H1 (cell line): ENCODE results near the gene MT4.

Experiments used
- ATF3 ChIP-seq: IDR thresholded peaks from 2 replicates; pipeline ENCODE4 v1.6.1; 2011; ENCODE audit warnings: low read depth, mild to moderate bottlenecking, low read length; ENCODE audit not compliant: insufficient read depth
- EZH2 ChIP-seq: fragments of 200-600 bp; sonication (generic); IDR thresholded peaks from 2 replicates; pipeline ENCODE4 v1.7.1; 2012; ENCODE audit warnings: low read depth, mild to moderate bottlenecking, moderate library complexity, low read length, inconsistent platforms; ENCODE audit not compliant: severe bottlenecking
- GABPA ChIP-seq: IDR thresholded peaks from 2 replicates; pipeline ENCODE4 v1.6.1; 2011; ENCODE audit warnings: mild to moderate bottlenecking, low read length, moderate library complexity, borderline replicate concordance; ENCODE audit not compliant: insufficient read depth
- HDAC2 ChIP-seq, 2 experiments: fragments of 300-600 bp in 1 of 2; sonication (generic) in 1 of 2; IDR thresholded peaks; 2 replicates each; pipeline ENCODE4 v1.6.1; 2011 to 2012; ENCODE audit warnings: low read depth in 2 of 2, low read length in 2 of 2, mild to moderate bottlenecking in 2 of 2, moderate library complexity in 2 of 2, borderline replicate concordance in 1 of 2, inconsistent platforms in 1 of 2
- MAFK ChIP-seq: IDR thresholded peaks from 2 replicates; pipeline ENCODE4 v1.6.1; 2012; ENCODE audit warnings: low read depth, mild to moderate bottlenecking, improper control_type of control experiment, low read length
- MAX ChIP-seq: IDR thresholded peaks from 2 replicates; pipeline ENCODE4 v1.6.1; 2012; ENCODE audit warnings: inconsistent platforms
- POLR2A ChIP-seq, 2 experiments: IDR thresholded peaks; 1 replicate in 1 of 2; 2 replicates in 1 of 2; pipeline ENCODE4 v1.6.1; 2011; ENCODE audit warnings: low read depth in 2 of 2, low read length in 2 of 2, mild to moderate bottlenecking in 2 of 2; ENCODE audit errors: control extremely low read depth in 1 of 2
- RFX5 ChIP-seq: IDR thresholded peaks from 2 replicates; pipeline ENCODE4 v1.6.1; 2011; ENCODE audit warnings: low read depth, low read length, improper control_type of control experiment, borderline replicate concordance
- SIN3A ChIP-seq, 2 experiments: IDR thresholded peaks in 1 of 2; conservative IDR thresholded peaks in 1 of 2; 2 replicates each; pipeline ENCODE4 v1.6.1; 2011 to 2012; ENCODE audit warnings: low read length in 2 of 2, improper control_type of control experiment in 1 of 2, low read depth in 1 of 2, mild to moderate bottlenecking in 1 of 2
- SIRT6 ChIP-seq: IDR thresholded peaks from one replicate; pipeline ENCODE4 v1.7.1; 2012; ENCODE audit warnings: low read length, inconsistent platforms
- TAF1 ChIP-seq: IDR thresholded peaks from 2 replicates; pipeline ENCODE4 v1.6.1; 2011; ENCODE audit warnings: mild to moderate bottlenecking, low read depth, low read length
- TBP ChIP-seq: IDR thresholded peaks from 2 replicates; pipeline ENCODE4 v1.6.1; 2011; ENCODE audit warnings: low read depth, low read length, improper control_type of control experiment
- TEAD4 ChIP-seq: IDR thresholded peaks from 2 replicates; pipeline ENCODE4 v1.6.1; 2012; ENCODE audit warnings: low read depth, low read length, inconsistent platforms, mixed read lengths
- TF ChIP-seq, protein P1 (sequence below), 3 experiments: IDR thresholded peaks; 1 replicate in 2 of 3; 2 replicates in 1 of 3; pipeline versions ENCODE4 v1.5.1 to v1.6.1; 2011; ENCODE audit warnings: low read length in 3 of 3, mild to moderate bottlenecking in 3 of 3, inconsistent platforms in 2 of 3, low read depth in 1 of 3, moderate library complexity in 1 of 3; ENCODE audit not compliant: insufficient read depth in 1 of 3; ENCODE audit errors: control extremely low read depth in 1 of 3

DNA sequence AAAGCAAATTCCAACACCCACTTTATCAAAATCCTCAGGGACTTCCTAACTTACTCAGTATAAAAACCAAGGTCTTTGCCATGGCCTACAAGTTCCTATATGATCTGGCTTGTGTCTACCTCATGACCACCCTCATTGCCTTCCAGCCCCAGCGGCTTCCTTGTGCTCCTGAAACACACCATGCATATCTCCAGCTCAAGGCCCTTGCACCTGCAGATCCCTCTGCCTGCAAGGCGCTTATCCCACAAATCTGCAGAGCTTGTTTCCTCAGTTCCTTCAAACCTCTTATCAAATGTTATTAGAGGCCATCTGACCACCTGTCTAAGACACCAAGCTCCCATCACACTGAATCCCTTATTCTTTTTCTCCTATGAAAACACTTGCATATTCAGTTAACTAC, 47.7 kb upstream of the MT4 start:
- TF ChIP-seq, protein P1, sequence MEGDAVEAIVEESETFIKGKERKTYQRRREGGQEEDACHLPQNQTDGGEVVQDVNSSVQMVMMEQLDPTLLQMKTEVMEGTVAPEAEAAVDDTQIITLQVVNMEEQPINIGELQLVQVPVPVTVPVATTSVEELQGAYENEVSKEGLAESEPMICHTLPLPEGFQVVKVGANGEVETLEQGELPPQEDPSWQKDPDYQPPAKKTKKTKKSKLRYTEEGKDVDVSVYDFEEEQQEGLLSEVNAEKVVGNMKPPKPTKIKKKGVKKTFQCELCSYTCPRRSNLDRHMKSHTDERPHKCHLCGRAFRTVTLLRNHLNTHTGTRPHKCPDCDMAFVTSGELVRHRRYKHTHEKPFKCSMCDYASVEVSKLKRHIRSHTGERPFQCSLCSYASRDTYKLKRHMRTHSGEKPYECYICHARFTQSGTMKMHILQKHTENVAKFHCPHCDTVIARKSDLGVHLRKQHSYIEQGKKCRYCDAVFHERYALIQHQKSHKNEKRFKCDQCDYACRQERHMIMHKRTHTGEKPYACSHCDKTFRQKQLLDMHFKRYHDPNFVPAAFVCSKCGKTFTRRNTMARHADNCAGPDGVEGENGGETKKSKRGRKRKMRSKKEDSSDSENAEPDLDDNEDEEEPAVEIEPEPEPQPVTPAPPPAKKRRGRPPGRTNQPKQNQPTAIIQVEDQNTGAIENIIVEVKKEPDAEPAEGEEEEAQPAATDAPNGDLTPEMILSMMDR (IDR thresholded peaks at IDR 0.05; ENCODE audit: control extremely low read depth in 1 of 3, insufficient read depth in 1 of 3, low read depth in 1 of 3, low read length in 3 of 3): no peak
- no peak for TF ChIP-seq HDAC2 (IDR thresholded peaks at IDR 0.05; ENCODE audit: borderline replicate concordance in 1 of 2, low read depth in 2 of 2, low read length in 2 of 2)
- no peak for TF ChIP-seq EZH2
- TF ChIP-seq POLR2A (IDR thresholded peaks at IDR 0.05; ENCODE audit: control extremely low read depth in 1 of 2, low read depth in 2 of 2, low read length in 2 of 2): no peak
- TF ChIP-seq GABPA: no peak
- TF ChIP-seq SIN3A (conservative IDR thresholded peaks at IDR 0.05 in 1 of 2, IDR thresholded peaks at IDR 0.05 in 1 of 2; ENCODE audit: low read depth in 1 of 2, low read length in 2 of 2): no peak
- no peak for TF ChIP-seq RFX5
- no peak for TF ChIP-seq MAX
- TF ChIP-seq SIRT6: no peak
- TF ChIP-seq TBP: no peak
- TF ChIP-seq MAFK: no peak
- TF ChIP-seq TEAD4: no peak
- TF ChIP-seq TAF1: no peak
- no peak for TF ChIP-seq ATF3
